HG03159 (cell line): ENCODE results near the gene TRIM24.
"Not testable (repeated sequence)": the region's sequence is repeated elsewhere in the genome, so short reads cannot be mapped to it uniquely, and the experiment has no call there.

Source experiments
- ATAC-seq: cut with Tn5 transposase; IDR thresholded peaks from one replicate; pipeline ENCODE4 v1.9.1; 2021; ENCODE audit warnings: mild to moderate bottlenecking, moderate library complexity; ENCODE audit not compliant: unreplicated experiment

Gene TRIM24

DNA sequence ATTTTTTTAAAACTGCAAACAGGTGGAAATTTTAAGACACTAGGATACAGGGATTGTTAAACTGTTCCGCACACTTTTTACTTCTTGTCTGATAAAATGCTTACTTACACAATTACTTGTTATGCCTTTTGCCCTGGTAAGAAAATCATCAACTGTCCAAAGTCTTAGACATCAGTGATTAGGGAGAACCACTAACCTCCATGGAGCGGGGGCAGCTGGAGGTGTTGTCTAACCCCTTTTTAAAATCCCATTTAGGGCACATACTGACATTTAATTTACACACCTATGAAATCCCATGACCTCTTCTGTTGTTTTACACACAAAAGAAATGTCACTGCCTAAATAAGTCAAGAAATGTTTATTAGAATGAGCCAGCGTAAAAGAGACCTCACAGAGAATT is 65.7 kb downstream of the TRIM24 start:
- ATAC-seq = no peak

DNA sequence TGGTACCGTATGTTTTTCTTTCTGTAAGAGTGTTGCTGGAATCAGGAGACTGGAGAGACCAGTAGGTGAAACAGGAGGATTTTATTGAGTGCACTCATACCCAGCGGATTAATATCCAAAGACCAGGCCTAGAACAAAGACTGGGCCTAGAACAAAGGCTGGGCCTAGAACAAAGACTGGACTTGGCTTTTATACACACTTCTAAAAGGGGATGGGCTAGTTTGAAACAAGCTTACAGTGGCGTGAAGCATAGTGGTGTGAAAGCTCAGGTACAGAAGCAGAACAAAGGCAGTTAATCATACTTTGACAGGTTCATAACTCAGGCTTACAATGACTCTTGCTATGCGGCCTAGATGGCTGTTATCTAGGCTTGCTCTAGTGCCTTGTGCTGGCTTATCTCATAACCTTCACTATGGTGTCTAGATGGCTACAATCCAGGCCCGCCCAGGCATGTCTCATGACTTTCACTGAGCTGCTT is 67.7 kb downstream of the TRIM24 start:
- no peak for ATAC-seq

DNA sequence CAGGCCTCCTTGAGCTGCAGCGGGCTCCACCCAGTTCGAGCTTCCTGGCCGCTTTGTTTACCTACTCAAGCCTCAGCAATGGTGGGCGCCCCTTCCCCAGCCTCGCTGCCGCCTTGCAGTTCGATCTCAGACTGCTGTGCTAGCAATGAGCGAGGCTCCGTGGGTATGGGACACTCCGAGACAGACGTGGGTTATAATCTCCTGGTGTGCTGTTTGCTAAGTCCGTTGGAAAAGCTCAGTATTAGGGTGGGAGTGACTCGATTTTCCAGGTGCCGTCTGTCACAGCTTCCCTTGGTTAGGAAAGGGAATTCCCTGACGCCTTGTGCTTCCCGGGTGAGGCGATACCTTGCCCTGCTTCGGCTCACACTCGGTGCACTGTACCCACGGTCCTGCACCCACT is 76.8 kb downstream of the TRIM24 start:
- ATAC-seq = not testable (repeated sequence)

DNA sequence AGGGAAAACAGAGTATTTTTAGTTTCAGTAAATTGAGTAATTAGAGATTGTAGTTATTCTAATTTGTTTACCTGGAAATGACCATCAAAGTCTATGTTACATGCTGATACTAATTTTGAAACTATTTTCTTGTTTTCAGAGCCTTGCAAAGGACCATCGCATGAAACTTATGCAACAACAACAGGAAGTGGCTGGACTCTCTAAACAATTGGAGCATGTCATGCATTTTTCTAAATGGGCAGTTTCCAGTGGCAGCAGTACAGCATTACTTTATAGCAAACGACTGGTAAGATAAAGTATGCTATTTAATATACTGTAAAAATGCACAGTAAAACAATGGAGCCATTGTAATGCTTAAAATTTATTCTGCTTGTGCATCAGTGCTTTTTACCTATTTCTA is 78.5 kb downstream of the TRIM24 start:
- no peak for ATAC-seq

DNA sequence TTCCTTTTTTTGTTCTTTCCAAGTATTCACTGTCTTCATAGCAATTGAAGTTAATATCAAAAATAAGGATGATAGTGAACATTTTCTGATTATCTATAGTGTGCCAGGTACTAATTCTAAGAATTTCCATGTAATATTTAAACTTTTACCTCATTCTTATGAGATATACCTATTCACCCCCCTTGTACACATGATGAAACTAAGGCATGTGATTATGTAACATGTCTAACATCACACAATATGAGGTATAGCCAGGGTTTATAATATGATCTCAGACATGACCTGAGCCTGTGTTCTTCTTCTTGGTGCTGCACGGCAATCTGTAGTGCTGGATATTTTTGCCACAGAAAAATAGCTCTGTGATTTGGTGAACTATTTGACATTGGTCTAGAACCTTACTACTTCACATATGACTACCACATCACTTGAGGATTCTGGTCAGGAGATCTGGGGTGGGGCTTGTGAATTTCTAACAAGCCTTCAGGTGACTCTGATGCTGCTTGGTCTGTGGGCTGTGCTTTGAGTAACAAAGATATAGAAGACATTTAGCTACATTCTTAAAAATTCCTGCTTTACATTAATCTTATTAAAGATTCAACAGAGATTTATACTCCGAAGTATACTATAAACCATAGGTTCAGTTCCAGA is 79.1 kb downstream of the TRIM24 start:
- no peak for ATAC-seq

DNA sequence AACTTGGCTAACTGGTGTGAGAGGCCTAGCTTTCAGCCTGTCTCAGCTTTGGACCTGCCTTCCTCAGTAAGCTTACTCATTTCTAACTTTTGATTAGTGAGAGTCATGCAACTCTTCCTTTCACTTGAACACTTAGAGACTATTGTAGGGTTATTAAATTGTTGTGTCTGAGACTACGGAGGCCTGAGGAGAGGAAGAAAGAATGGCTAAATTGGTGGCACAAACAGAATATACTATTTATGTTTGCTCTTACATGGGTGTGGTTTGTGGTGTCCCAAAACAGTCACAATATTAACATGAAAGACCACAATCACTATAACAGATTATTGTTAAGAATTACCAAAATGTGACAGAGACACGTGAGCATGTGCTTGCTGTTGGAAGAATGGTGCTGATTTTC is 82.1 kb downstream of the TRIM24 start:
- peak; percentile 91 for ATAC-seq

DNA sequence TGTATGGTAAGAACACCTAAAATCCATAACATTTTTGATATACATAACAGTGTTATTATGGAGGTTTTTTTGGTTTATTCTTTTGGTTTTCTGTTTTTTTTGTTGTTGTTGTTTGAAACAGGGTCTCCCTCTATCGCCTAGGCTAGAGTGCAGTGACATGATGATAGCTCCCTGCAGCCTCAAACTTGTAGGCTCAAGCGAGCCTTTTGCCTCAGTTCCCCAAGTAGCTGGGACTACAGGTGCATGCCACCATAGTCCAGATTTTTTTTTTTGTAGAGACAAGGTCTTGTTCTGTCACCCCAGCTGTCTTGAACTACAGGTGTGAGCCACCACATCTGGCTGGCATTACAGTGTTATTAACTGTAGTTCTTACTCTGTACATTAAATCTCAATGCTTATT is 83.7 kb downstream of the TRIM24 start:
- ATAC-seq = no peak

DNA sequence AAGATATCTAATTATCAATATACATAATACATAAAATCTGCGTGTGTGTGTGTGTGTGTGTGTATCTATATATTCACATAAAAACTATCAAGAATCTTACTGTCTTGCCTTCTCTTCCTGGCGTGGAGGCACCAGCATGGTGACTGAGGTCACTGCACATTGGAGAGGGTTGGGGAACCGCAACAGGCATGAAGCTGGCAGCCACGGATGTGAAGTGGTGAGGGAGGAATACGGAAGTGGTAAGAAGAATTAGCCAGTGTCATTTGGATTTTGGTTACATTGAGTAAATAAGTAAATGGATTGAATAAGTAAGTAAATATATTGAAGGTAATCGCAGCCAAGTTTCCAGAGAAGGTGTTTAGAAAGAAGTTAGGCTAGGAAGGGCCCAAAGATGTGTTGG is 85.1 kb downstream of the TRIM24 start:
- ATAC-seq = no peak

DNA sequence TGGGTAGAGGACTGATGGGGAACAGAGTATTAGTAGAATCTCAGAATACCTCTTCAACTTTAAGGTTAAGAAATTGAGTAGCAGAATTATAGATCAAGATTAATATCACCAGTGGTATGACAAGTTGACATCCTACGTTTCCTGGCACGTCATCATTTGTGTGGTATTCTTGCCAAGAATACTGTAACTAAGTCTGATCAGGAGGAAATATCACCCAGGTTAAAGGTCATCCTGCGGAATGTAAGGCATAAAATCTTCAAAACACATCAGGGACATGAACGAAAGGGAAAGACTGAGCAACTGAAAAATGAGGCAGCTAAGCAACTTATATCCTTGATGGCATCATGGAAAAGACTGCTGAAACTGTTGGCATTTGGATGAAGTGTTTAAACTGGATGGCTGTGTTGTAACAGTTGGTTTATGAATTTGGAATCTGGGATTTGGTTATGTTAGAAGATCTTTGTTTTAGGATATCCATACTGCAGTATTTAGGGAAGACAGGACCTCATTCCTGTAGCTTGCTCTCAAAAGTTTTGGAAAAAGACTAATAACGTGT is 86.1 kb downstream of the TRIM24 start:
- no peak for ATAC-seq

DNA sequence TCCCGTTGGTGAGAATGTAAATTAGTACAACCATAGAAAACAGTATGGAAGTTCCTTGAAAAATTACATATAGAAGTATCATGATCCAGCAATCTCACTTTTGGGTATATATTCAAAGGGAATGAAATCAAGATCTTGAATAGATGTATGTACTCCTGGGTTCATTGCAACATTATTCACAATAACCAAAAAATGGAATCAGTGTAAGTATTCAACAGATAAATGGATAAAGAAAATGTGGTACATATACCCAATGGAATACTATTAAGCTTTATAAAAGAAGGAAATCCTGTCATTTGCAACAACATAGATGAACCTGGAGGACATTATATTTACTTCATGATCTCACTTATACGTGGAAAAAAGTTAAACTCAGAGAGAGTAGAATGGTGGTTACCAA is 86.8 kb downstream of the TRIM24 start:
- no peak for ATAC-seq

DNA sequence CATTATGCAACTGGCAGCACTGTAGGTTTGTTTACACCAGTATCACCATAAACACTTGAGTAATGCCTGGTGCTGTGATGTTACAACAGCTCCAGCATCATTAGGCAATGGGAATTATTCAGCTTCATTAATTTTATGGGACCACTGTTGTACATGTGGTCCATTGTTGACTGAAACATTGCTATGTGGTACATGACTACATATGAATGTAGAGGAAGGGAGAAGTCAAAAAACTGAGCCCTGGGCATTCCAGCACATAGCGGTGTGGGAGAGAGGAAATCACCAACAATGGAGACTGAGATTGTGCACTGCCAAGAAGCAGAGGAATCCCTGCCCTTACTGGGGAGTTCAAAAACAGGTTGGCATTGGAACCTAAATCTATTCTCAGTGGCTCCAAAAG is 89.0 kb downstream of the TRIM24 start:
- ATAC-seq = no peak

DNA sequence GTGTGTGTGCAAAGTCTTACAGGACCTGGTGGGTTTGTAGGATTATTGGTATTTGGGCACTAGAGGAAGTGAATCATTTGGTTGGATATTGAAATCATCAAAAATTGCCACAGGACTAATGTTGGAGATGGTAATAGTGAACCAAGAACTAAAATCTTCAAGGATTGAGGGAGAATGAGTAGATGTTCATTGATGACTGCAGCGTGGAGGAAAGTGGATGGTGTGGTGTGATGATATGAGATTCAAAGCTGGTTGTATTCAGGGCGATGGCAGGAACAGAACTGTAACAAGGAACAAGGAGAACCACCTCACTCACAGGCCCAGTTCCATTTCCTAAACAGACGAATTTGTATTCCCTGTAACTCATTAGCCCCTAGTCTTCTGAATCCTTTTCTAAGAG is 90.3 kb downstream of the TRIM24 start:
- no peak for ATAC-seq

DNA sequence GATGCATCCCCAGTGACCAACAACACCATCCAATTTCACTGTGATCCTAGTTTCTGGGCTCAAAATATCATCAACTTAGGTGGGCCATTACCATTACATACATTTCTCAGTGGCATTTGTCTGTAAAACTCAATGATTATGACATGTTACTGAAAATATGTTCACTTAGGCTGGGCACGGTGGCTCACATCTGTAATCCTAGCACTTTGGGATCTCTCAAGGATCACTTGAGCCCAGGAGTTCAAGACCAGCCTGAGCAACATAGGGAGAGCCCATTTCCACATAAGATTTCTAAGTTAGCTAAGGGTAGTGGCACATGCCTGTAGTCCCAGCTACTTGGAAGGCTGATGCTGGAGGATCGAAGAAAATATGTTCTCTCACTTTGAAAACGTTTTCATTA is 91.0 kb downstream of the TRIM24 start:
- ATAC-seq = no peak

DNA sequence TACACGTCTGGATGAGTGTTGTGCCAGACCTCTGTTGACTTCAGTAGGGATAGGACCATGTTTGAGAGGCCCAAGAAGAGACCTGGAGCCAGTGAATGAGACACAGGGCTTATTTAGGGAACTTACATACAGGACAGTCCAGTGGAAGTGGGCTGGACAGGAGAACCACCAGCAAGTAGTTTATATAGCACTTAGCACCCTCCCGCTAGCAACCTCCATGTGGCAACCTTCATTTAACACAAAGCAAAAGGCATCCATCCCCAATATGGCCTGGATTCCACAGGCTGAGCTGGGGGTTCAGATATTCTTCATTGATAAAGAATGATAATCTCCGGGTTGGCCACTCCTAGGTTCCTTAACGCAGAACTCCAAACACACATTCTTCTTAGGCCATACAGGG is 93.7 kb downstream of the TRIM24 start:
- no peak for ATAC-seq

DNA sequence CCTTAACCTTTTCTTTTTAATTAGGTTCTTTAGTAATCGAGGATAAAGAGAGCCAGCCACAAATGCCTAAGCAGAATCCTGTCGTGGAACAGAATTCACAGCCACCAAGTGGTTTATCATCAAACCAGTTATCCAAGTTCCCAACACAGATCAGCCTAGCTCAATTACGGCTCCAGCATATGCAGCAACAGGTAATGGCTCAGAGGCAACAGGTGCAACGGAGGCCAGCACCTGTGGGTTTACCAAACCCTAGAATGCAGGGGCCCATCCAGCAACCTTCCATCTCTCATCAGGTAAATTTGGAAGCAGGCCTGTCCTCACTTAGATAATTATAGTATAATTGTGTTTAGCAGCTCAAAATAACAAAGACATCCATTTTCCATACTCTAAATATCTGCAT is 94.6 kb downstream of the TRIM24 start:
- no peak for ATAC-seq

DNA sequence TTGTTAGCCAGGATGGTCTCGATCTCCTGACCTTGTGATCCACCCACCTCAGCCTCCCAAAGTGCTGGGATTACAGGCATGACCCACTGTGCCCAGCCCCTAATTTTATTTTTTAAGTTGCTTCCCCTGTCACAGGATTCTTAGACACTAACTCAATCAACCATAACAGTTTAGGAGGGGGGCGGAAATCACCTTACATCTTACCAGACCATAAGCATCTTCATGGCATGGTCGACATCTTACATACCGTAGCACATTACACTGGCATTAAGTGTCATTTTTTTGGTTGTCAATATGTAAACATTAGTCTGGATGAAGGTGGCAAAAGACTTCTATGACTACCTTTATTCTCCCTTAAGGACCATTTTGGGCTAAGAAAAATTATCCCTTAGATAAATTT is 95.6 kb downstream of the TRIM24 start:
- no peak for ATAC-seq

DNA sequence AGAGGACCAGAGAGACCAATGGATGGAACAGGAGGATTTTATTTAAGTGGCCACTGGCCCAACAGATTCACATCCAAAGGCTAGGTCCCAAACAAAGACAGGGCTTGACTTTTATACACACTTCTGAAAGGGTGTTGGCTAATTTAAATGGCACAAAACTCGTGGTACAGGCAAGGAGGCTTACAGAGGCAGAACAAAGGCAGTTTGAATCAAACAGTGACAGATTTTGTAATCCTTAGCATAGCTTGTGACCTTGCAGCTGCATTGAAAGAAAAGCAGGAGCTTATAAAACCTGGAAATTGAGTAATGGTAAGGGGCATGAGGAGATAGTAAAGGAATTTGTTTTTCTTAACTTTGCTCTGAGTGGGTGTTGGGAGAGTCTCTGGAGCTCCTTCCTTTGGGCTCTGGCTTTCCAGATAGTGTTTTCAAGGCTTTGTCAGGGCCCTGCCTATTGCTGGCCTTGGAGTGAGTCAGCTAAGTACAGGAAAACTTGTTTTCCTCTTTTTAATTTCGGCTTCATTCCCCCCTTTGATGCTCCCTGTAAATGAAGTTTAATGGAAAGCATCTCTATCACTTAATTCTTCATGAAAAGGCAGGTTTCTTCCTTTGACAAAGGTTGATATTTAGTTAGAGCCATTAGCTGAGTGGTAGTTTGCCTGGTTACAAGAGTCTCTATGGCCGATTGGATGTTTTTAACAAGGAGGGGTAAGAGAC is 96.9 kb downstream of the TRIM24 start:
- ATAC-seq = no peak

DNA sequence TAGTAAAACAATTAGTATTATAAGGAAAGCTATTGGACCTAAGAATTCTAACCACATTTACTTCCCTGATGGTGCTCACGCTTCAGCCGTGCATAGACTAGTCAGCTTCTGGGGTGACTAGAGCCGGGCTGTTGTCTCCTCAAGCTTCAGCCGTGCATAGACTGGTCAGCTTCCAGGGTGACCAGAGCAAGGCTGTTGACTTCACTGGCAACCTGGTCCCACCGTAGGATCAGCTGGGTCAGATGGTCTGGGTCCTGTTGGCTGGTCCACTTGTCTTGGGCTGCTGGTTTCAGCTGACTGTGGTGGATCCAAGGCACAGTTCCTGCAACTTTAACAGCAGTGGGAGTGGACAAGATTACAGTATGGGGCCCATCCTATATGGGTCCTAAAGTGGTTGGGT is 99.4 kb downstream of the TRIM24 start:
- ATAC-seq = no peak

DNA sequence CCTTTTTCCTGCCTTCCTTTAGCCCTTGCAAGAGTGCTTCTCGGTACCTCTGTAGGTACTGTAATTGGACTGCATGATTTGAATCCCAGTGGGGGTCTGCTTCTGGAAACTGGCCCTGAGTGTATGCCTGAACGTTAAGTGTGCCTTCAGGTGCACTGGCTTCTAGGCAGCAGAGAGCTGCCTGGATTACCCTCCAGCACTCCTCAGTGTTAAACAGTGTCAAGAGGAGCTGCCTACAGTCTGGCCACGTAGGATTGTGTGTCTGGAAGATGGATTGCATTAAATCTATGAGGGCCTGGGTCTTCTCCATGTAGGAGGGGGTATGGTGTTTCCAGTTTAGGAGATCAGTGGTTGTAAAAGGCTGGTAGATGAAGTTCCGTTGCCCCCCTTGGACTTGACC is 103.7 kb downstream of the TRIM24 start:
- ATAC-seq = no peak

DNA sequence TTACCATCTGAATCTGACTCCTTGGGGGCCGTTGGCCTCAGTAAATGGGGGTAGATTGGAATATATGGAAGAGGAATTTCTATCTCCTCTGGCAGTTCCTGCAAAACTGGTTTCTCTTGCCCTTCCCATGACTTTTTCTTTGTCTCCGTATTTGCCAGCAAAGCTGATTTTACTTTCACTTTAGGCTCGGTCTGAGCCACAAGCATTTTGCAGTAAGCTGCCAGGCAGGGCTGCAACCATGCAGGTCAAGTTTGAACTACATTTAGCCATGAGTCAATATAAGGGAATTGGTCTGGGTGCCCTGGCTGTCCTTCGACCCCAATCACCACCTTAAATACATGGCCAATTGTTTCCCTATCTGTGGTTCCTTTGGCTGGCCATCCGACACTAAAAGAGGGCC is 104.3 kb downstream of the TRIM24 start:
- no peak for ATAC-seq

DNA sequence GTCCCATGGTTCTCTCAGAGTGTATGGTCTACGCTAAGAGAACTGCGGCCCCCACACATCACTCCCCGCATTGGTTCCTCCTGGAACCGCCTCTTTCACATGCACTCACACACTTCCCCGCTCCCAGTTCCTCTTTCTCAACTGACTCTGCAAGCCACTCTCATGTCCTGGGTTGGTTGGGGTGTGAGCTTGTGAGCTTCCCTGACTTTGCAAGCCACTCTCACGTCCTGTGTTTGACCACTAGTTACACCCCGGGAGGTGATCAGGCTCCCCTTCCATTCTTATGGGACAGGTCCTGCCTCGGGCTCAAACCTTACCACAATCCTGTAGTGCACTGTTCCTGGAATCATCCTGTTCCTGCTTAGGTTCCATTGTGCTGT is 105.0 kb downstream of the TRIM24 start:
- no peak for ATAC-seq

DNA sequence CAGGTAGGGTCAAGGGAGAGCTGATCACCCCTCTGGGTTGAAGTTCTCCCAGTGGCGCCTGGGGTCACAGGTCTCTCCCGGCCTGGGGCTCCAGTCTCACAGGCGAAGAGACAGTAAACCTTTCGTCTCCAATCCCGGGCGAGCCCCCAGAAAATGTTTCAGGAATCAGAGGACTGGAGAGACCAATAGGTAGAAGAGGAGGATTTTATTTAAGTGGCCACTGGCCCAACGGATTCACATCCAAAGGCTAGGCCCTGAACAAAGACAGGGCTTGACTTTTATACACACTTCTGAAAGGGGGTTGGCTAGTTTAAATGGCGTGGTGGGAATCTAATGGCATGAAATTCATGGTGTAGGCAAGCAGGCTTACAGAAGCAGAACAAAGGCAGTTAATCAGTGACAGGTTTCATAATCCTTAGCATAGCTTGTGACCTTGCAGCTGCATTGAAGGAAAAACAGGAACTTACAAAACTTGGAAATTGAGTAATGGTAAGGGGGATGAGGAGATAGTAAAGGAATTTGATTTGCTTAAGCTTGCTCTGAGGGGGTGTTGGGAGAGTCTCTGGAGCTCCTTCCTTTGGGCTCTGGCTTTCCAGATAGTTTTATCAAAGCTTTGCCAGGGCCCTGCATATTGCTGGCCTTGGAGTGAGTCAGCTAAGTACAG is 105.5 kb downstream of the TRIM24 start:
- ATAC-seq = no peak
